ENCODE measurements around the gene SLC7A6OS. TPM values are rescaled to one million over a fixed set of nuclear protein-coding genes. Genes with fewer than 3 reads are reported as not detected.

The SLC7A6OS gene
- total RNA-seq, 1 experiment from 2014 or later, result 24.5 TPM

DNA sequence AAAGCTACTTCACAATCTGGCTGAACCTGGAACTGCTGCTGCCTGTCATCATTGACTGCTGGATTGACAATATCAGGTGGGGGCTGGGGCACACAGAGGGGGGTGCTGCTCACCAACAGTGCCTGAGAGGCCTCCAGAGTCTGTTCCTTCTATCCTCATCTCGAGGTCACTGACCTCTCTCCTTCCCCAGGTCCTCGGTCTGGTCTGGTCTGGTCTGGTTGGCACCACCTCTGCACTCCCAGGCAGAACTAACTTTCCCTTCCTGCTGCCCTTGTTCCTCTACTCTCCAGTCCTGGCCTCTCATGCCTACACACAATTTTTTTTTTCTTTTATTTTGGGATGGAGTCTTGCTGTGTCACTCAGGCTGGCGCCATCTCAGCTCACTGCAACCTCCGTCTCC is 61.4 kb downstream of the SLC7A6OS start:
- Histone ChIP-seq H3K79me1 (ENCODE audit: insufficient read depth, low read depth, low read length, poor library complexity, severe bottlenecking) (no peaks in the 10 kb centered on the region), H3K23ac (ENCODE audit: insufficient read length, low read depth, low read length) (no peak overlapping the region), H2BK12ac (ENCODE audit: insufficient read length, low read depth, low read length) (no peak overlapping the region), H4K5ac (ENCODE audit: insufficient read length, low read depth, low read length) (no peak overlapping the region), H3K9ac (ENCODE audit: extremely low read depth, insufficient read length, low read length) (no peak overlapping the region), H4K91ac (ENCODE audit: insufficient read length, low read depth, low read length) (no peak overlapping the region), H2AFZ (ENCODE audit: low read length) (no peak overlapping the region), H2BK15ac (ENCODE audit: low read depth, low read length) (no peak overlapping the region), H3K9me3 (ENCODE audit: control insufficient read depth, low read depth, low read length) (no peaks in the 10 kb centered on the region), H3K14ac (ENCODE audit: insufficient read depth, low read length) (no peak overlapping the region), H3K27me3 (ENCODE audit: insufficient read depth, low read length) (no peaks in the 10 kb centered on the region), H4K20me1 (ENCODE audit: control insufficient read depth, insufficient read depth, insufficient read length) (no peaks in the 10 kb centered on the region), H3K4me1 (ENCODE audit: insufficient read depth, low read length) (no peaks in the 10 kb centered on the region), H2AK5ac (ENCODE audit: insufficient read length, low read length) (no peak overlapping the region), H4K8ac (replicated peaks; ENCODE audit: insufficient read length, low read depth, low read length) (no peak overlapping the region), H3K79me2 (ENCODE audit: insufficient read depth, low read length) (no peaks in the 10 kb centered on the region), H3K4ac (ENCODE audit: low read depth, low read length) (no peak overlapping the region), H2BK120ac (ENCODE audit: low read depth, low read length, poor library complexity, severe bottlenecking) (no peak overlapping the region), H3T11ph (ENCODE audit: low read length) (no peak overlapping the region), H3K18ac (ENCODE audit: insufficient read length, low read depth, low read length) (no peak overlapping the region), H2BK20ac (ENCODE audit: low read depth, low read length, poor library complexity, severe bottlenecking) (no peak overlapping the region), H3K23me2 (ENCODE audit: insufficient read length, low read depth, low read length, poor library complexity, severe bottlenecking) (peaks cover 11% of the 10 kb centered on the region), H3K4me2 (ENCODE audit: insufficient read depth, insufficient read length, low read length) (no peak overlapping the region), H3K27ac (ENCODE audit: insufficient read length, low read depth, low read length) (no peak overlapping the region), H3K56ac (ENCODE audit: insufficient read length, low read depth, low read length) (no peak overlapping the region), H2BK5ac (ENCODE audit: insufficient read length, low read length) (no peak overlapping the region)
- DNase-seq, result no peak
- TF ChIP-seq CTCF (conservative IDR thresholded peaks at IDR 0.05), result no peak
- Mint-ChIP-seq H3K9me3 (no peaks in the 10 kb centered on the region), H3K36me3 (ENCODE audit: insufficient read depth in 1 of 3, low read depth in 3 of 3) (peaks cover 1 to 15% (median 7%) of the 10 kb centered on the region in 3 experiments; a peak in 5 of 7 replicates), H3K4me1 (peaks cover 13 to 15% of the 10 kb centered on the region in 2 experiments), H3K4me3 (no peak overlapping the region), H3K27me3 (ENCODE audit: low read depth) (peaks cover 6% of the 10 kb centered on the region), H3K27ac (no peak overlapping the region)
- WGBS (ENCODE audit: extremely low coverage, insufficient read length, low lambda C conversion rate), result no CpG with 5 or more reads among the region's 4 CpGs

Other genes with a start within 250 kb of the SLC7A6OS start
- gene NFATC3, start 225.6 kb downstream of the SLC7A6OS start, total RNA-seq (2021), result 31.6 and 33.0 TPM in 2 replicates
- 59.3 and 59.5 TPM in 2 replicates for gene ESRP2, start 74.8 kb downstream of the SLC7A6OS start, total RNA-seq (2021)
- gene PLA2G15, start 65.6 kb downstream of the SLC7A6OS start, total RNA-seq (2021), result 11.0 TPM in 2 replicates
- gene SLC7A6, start 46.4 kb downstream of the SLC7A6OS start, total RNA-seq (2021), result 20.1 and 21.1 TPM in 2 replicates
- gene PRMT7, start 73 bp upstream of the SLC7A6OS start, total RNA-seq (2021), result 56.6 and 57.8 TPM in 2 replicates
- gene SMPD3, start 137.6 kb upstream of the SLC7A6OS start, total RNA-seq (2021), result 0.70 and 0.94 TPM in 2 replicates
- 12.8 and 14.8 TPM in 2 replicates for gene ZFP90, start 228.3 kb upstream of the SLC7A6OS start, total RNA-seq (2021)